Measurements from ENCODE around the gene PRDX1. TPM values are rescaled to one million over a fixed set of nuclear protein-coding genes. Genes with fewer than 3 reads are reported as not detected.

PRDX1 gene
- total RNA-seq (ENCODE audit: low replicate concordance): 255 and 335 TPM in 2 replicates
- long read RNA-seq, transcript PRDX1-202 (6 exons, 1,021 nt): major isoform, 399 of 411 reads
- long read RNA-seq, partial matches to known transcripts: 4 of 411 reads
- long read RNA-seq, other reads (novel, unspliced or antisense): 7 of 411 reads

- Mint-ChIP-seq H3K9me3 (no peaks in the 10 kb centered on the region), H3K36me3 (peaks cover 8% of the 10 kb centered on the region), H3K4me1 (ENCODE audit: unreplicated experiment) (peaks cover 30% of the 10 kb centered on the region), H3K4me3 (peak within 1 kb of the TSS; percentile 91), H3K27ac (peak within 1 kb of the TSS; percentile 94), H3K27me3 (peaks cover 25% of the 10 kb centered on the region)
- TF ChIP-seq CTCF (conservative IDR thresholded peaks at IDR 0.05): no peak
- DNase-seq (ENCODE audit: extremely low spot score, unreplicated experiment): peak; percentile 99
Observed at GRCh38 chr1:45521413-45522323, at the start of gene PRDX1. Gene PRDX1 (minus strand): TSS chr1:45521884. CDS start chr1:45519043, 2,841 bp downstream.

- Mint-ChIP-seq H3K27me3 (no peaks in the 10 kb centered on the region), H3K4me3 (no peak overlapping the region), H3K4me1 (ENCODE audit: unreplicated experiment) (peaks cover 5% of the 10 kb centered on the region), H3K36me3 (peaks cover 19% of the 10 kb centered on the region), H3K27ac (no peak overlapping the region), H3K9me3 (no peaks in the 10 kb centered on the region)
- TF ChIP-seq CTCF (conservative IDR thresholded peaks at IDR 0.05): no peak
- no peak for DNase-seq (ENCODE audit: extremely low spot score, unreplicated experiment)
Observed at GRCh38 chr1:45570631-45571030, 48.9 kb upstream of the PRDX1 start.

- Mint-ChIP-seq H3K4me3 (no peak overlapping the region), H3K4me1 (ENCODE audit: unreplicated experiment) (peaks cover 5% of the 10 kb centered on the region), H3K27me3 (no peaks in the 10 kb centered on the region), H3K27ac (no peak overlapping the region), H3K36me3 (peaks cover 19% of the 10 kb centered on the region), H3K9me3 (no peaks in the 10 kb centered on the region)
- no peak for DNase-seq (ENCODE audit: extremely low spot score, unreplicated experiment)
- TF ChIP-seq CTCF (conservative IDR thresholded peaks at IDR 0.05): peak; percentile 98
Observed at GRCh38 chr1:45569962-45570581, 48.4 kb upstream of the PRDX1 start.

- Mint-ChIP-seq H3K36me3 (peaks cover 20% of the 10 kb centered on the region), H3K9me3 (no peaks in the 10 kb centered on the region), H3K27ac (no peak overlapping the region), H3K4me1 (ENCODE audit: unreplicated experiment) (peaks cover 5% of the 10 kb centered on the region), H3K4me3 (no peak overlapping the region), H3K27me3 (no peaks in the 10 kb centered on the region)
- no peak for DNase-seq (ENCODE audit: extremely low spot score, unreplicated experiment)
- no peak for TF ChIP-seq CTCF (conservative IDR thresholded peaks at IDR 0.05)
Observed at GRCh38 chr1:45569571-45569961, 47.9 kb upstream of the PRDX1 start.

- Mint-ChIP-seq H3K36me3 (peaks cover 28% of the 10 kb centered on the region), H3K27me3 (no peaks in the 10 kb centered on the region), H3K4me1 (ENCODE audit: unreplicated experiment) (peaks cover 2% of the 10 kb centered on the region), H3K4me3 (no peak overlapping the region), H3K27ac (no peak overlapping the region), H3K9me3 (no peaks in the 10 kb centered on the region)
- no peak for DNase-seq (ENCODE audit: extremely low spot score, unreplicated experiment)
- TF ChIP-seq CTCF (conservative IDR thresholded peaks at IDR 0.05): no peak
Observed at GRCh38 chr1:45568421-45568820, 46.7 kb upstream of the PRDX1 start.
